GM12891 (cell line): ENCODE measurements around the gene SLC2A8.

Experiments
- PAX5 ChIP-seq: IDR thresholded peaks from 2 replicates; pipeline ENCODE4 v1.6.1; 2011; ENCODE audit warnings: low read length, moderate library complexity, mild to moderate bottlenecking; ENCODE audit not compliant: insufficient read depth, severe bottlenecking
- POLR2A ChIP-seq: IDR thresholded peaks from 2 replicates; pipeline ENCODE4 v1.6.1; 2011; ENCODE audit warnings: low read depth, low read length, control low read depth
- POLR2AphosphoS5 ChIP-seq: IDR thresholded peaks from 2 replicates; pipeline ENCODE4 v1.6.1; 2011; ENCODE audit warnings: low read depth, low read length, control low read depth
- POU2F2 ChIP-seq: IDR thresholded peaks from 2 replicates; pipeline ENCODE4 v1.6.1; 2011; ENCODE audit warnings: low read depth, mild to moderate bottlenecking, control low read depth, low read length, moderate library complexity
- SPI1 ChIP-seq: IDR thresholded peaks from 2 replicates; pipeline ENCODE4 v1.6.1; 2011; ENCODE audit warnings: low read depth, low read length, control low read depth
- TAF1 ChIP-seq: IDR thresholded peaks from 2 replicates; pipeline ENCODE4 v1.6.1; 2011; ENCODE audit warnings: low read depth, low read length, control low read depth

DNA sequence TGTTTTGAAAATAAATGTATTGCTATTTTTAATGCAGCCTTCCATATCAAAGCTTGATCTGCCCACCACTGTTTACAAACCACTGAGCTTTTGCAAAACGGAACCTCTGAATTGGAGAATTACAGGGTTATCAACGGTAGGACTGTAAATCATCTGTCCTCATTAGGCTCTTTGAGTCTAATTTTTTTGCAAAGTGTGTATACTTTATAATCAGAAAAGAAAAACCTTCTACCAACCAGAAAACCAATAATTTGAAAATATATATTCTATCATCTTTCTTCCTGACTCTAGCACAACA is 6.8 kb upstream of the SLC2A8 start:
- TF ChIP-seq POLR2A (no peak), POU2F2 (no peak), POLR2AphosphoS5 (no peak), TAF1 (no peak), PAX5 (no peak), SPI1 (no peak)
